Nephron progenitor cell (in vitro differentiated cells): Measurements from ENCODE around the gene OR2B2.
"Not testable (repeated sequence)": the region's sequence is repeated elsewhere in the genome, so short reads cannot be mapped to it uniquely, and the experiment has no call there.

ENCODE experiments used
- DNase-seq: peaks from one replicate; pipeline ENCODE4 v3.0.0; 2021
- H3K27ac Mint-ChIP-seq: 2 replicates; pipeline ENCODE4 v1.8.0; 2021; ENCODE audit warnings: mild to moderate bottlenecking, moderate library complexity, mixed read lengths
- H3K27me3 Mint-ChIP-seq: 2 replicates; pipeline ENCODE4 v1.8.0; 2021; ENCODE audit warnings: mild to moderate bottlenecking, low read depth, mixed read lengths; ENCODE audit not compliant: poor library complexity
- H3K36me3 Mint-ChIP-seq: 2 replicates; pipeline ENCODE4 v1.8.0; 2021; ENCODE audit warnings: low read depth, mixed read lengths
- H3K4me1 Mint-ChIP-seq: 2 replicates; pipeline ENCODE4 v1.8.0; 2021; ENCODE audit warnings: mixed read lengths
- H3K4me3 Mint-ChIP-seq: 2 replicates; pipeline ENCODE4 v1.8.0; 2021; ENCODE audit warnings: mild to moderate bottlenecking, moderate library complexity, mixed read lengths
- H3K9me3 Mint-ChIP-seq: 2 replicates; pipeline ENCODE4 v1.8.0; 2021; ENCODE audit warnings: mild to moderate bottlenecking, moderate library complexity, mixed read lengths
- TF ChIP-seq, protein P1 (sequence below): fragments of 200-600 bp; sonication (generic); IDR thresholded peaks from 2 replicates; pipeline ENCODE4 v1.5.0; 2021; ENCODE audit warnings: antibody characterized with exemption

The OR2B2 gene

DNA sequence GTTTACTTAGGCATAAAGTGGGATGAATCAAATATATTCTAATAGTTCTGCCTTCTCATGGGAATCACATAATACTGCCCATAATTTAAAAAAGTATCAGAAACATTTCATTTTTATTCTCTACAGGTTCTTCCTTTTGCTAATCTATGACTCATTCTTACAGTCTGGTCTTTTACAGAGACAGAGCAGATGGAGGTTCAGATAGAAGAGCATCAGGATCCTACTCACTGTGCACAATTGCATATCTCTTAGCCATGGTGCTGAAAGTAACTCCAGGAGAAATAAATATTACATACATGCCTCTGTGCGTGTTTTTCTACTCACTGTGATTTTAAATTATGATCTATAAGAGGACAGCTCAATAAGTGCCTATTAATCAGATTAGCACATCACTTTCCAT, 28.6 kb upstream of the OR2B2 start:
- TF ChIP-seq, protein P1, sequence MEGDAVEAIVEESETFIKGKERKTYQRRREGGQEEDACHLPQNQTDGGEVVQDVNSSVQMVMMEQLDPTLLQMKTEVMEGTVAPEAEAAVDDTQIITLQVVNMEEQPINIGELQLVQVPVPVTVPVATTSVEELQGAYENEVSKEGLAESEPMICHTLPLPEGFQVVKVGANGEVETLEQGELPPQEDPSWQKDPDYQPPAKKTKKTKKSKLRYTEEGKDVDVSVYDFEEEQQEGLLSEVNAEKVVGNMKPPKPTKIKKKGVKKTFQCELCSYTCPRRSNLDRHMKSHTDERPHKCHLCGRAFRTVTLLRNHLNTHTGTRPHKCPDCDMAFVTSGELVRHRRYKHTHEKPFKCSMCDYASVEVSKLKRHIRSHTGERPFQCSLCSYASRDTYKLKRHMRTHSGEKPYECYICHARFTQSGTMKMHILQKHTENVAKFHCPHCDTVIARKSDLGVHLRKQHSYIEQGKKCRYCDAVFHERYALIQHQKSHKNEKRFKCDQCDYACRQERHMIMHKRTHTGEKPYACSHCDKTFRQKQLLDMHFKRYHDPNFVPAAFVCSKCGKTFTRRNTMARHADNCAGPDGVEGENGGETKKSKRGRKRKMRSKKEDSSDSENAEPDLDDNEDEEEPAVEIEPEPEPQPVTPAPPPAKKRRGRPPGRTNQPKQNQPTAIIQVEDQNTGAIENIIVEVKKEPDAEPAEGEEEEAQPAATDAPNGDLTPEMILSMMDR = no peak
- Mint-ChIP-seq H3K36me3 (no peaks in the 10 kb centered on the region), H3K4me3 (no peak overlapping the region), H3K27me3 (peaks cover 12% of the 10 kb centered on the region), H3K4me1 (no peaks in the 10 kb centered on the region), H3K9me3 (no peaks in the 10 kb centered on the region), H3K27ac (no peak overlapping the region)
- no peak for DNase-seq

DNA sequence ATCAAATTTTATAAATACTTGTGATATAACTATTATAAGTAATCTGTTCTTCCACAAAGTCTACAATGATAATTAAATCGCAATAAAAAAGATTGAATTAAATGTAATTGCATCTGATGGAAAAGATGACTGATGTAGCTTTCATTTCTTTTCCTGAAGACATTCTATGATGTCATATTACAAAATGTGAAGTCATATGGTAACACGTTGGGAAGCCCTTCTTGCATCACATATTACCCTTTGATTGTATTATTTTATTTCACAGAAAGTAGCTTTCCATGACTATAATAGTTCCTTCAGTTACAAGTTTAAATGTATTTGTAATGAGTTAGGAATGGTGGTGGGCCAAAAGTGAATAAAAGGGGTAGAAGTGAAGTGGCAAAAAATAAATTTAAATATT, 19.0 kb upstream of the OR2B2 start:
- no peak for DNase-seq
- H3K9me3 Mint-ChIP-seq = peaks cover 22% of the 10 kb centered on the region
- no peaks in the 10 kb centered on the region for H3K4me1 Mint-ChIP-seq
- H3K4me3 Mint-ChIP-seq = no peak overlapping the region
- H3K27me3 Mint-ChIP-seq = peaks cover 5% of the 10 kb centered on the region
- no peak overlapping the region for H3K27ac Mint-ChIP-seq
- TF ChIP-seq, protein P1 = no peak
- H3K36me3 Mint-ChIP-seq = no peaks in the 10 kb centered on the region

DNA sequence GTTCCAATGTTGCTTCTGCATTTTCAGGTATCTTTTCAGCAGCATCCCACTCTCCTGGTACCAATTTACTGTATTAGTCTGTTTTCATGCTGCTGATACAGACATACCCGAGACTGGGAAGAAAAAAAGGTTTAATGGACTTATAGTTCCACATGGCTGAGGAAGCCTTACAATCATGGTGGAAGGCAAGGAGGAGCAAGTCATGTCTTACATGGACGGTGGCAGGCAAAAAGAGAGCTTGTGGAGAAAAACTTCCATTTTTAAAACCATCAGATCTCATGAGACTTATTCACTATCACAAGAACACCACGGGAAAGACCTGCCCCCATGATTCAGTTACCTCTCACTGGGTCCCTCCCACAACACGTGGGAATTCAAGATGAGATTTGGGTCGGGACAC, 17.7 kb upstream of the OR2B2 start:
- DNase-seq, H3K4me3 Mint-ChIP-seq, H3K27ac Mint-ChIP-seq, H3K27me3 Mint-ChIP-seq, H3K36me3 Mint-ChIP-seq, H3K4me1 Mint-ChIP-seq: not testable (repeated sequence)
- H3K9me3 Mint-ChIP-seq = peaks cover 22% of the 10 kb centered on the region

DNA sequence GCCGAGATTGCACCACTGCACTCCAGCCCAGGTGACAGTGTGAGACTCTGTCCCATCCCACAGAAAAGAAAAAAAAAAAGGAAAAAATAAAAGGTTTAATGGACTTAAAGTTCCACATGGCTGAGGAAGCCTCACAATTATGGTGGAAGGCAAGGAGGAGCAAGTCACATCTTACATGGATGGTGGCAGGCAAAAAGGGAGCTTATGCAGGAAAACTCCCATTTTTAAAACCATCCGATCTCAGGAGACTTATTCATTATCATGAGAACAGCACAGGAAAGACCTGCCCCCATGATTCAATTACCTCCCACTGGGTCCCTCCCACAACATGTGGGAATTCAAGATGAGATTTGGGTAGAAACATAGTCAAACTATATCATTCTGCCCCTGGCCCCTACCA, 15.8 kb upstream of the OR2B2 start:
- not testable (repeated sequence) for H3K36me3 Mint-ChIP-seq, DNase-seq, H3K27ac Mint-ChIP-seq, H3K27me3 Mint-ChIP-seq, H3K4me1 Mint-ChIP-seq, H3K4me3 Mint-ChIP-seq
- H3K9me3 Mint-ChIP-seq = peaks cover 22% of the 10 kb centered on the region

DNA sequence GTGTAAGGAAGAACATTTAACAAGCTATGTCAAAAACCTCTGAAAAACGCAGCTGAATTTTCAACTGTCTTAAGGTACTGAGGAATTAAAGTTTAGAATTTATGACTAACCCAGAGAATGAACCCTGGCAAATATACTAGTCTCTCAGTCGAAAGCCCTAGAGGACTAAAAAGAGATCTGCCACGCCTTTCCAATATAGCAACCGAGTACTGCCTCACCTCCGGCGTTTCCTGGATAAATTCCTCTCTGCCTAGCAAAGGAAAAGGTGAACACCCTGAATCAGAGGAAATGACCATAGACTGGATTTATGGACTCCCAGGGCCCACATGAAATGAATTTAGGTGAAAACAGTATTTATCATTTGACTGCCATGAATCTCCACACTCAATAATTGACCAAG, 12.0 kb upstream of the OR2B2 start:
- TF ChIP-seq, protein P1 = no peak
- H3K9me3 Mint-ChIP-seq = peaks cover 10% of the 10 kb centered on the region
- no peaks in the 10 kb centered on the region for H3K4me1 Mint-ChIP-seq
- H3K27ac Mint-ChIP-seq = no peak overlapping the region
- no peak for DNase-seq
- H3K4me3 Mint-ChIP-seq = no peak overlapping the region
- H3K27me3 Mint-ChIP-seq = peaks cover 15% of the 10 kb centered on the region
- H3K36me3 Mint-ChIP-seq = no peaks in the 10 kb centered on the region

DNA sequence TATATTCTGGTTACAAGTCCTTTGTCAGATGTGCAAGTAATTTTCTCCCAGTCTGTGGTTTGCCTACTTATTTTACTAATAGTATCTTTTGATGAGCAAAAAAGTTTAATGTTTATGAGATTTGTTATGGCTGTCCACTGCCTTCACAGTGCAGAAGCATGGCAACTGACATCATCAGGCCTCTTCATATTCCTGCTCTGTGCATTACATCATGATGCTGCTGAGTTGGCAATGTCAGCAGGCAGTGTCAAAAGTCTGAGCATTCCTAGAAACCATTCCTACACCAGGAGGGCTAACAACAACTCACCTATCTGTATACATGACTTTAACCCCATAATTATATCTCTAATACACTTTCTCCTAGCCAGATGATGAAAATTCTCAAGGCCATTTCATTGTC, 10.8 kb upstream of the OR2B2 start:
- TF ChIP-seq, protein P1 = no peak
- Mint-ChIP-seq H3K4me3 (no peak overlapping the region), H3K27ac (no peak overlapping the region), H3K36me3 (no peaks in the 10 kb centered on the region), H3K9me3 (no peaks in the 10 kb centered on the region), H3K4me1 (no peaks in the 10 kb centered on the region), H3K27me3 (peaks cover 18% of the 10 kb centered on the region)
- DNase-seq = no peak

DNA sequence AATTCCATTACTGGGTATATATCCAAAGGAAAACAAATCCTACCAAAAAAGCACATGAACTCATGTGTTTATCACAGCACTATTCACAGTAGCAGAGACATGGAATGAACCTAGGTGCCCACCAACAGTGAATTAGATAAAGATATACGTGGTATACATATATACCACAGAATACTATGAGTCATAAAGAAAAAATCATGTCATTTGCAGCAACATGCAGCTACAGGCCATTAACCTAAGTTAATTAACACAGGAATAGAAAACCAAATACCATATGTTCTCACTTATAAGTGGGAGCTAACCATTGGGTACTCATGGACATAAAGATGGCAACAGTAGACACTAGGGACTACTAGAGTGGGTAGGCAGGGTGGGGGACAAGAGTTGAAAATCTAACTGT, 4.2 kb downstream of the OR2B2 start:
- DNase-seq = no peak
- no peaks in the 10 kb centered on the region for H3K36me3 Mint-ChIP-seq
- no peak overlapping the region for H3K4me3 Mint-ChIP-seq
- H3K9me3 Mint-ChIP-seq = no peaks in the 10 kb centered on the region
- TF ChIP-seq, protein P1 = no peak
- H3K27ac Mint-ChIP-seq = no peak overlapping the region
- H3K4me1 Mint-ChIP-seq = no peaks in the 10 kb centered on the region
- H3K27me3 Mint-ChIP-seq = peaks cover 9% of the 10 kb centered on the region
